Common myeloid progenitor, CD34-positive (primary cell): ENCODE data around the gene TMEM207.

ENCODE experiments used
- CTCF ChIA-PET: fragments of 350-600 bp; sonication (Branson Sonifier 250); formaldehyde crosslinking; loops from one replicate; lab custom pipeline; 2021; ENCODE audit warnings: antibody characterized with exemption; lab: Charles Lee
- POLR2A ChIA-PET: fragments of 350-600 bp; sonication (Branson Sonifier 250); formaldehyde crosslinking; loops from one replicate; lab custom pipeline; 2021; ENCODE audit warnings: antibody characterized with exemption; lab: Charles Lee
- DNase-seq, 3 donors: peaks; one replicate each; pipeline versions ENCODE4 v3.0.0 to v3.0.0-alpha.2; 2013
- H3K27ac ChIP-seq, 2 experiments: 1 replicate in 1 of 2; 2 replicates in 1 of 2; pipeline ENCODE4 v1.7.0; 2013; ENCODE audit warnings: inconsistent platforms in 2 of 2, low read length in 2 of 2, mild to moderate bottlenecking in 2 of 2, low read depth in 1 of 2, moderate library complexity in 1 of 2; ENCODE audit not compliant: severe bottlenecking in 2 of 2, insufficient read depth in 1 of 2, poor library complexity in 1 of 2
- H3K27me3 ChIP-seq, 5 experiments: replicated peaks in 2 of 5; 1 replicate in 3 of 5; 2 replicates in 2 of 5; pipeline versions ENCODE4 v1.6.1 to v1.7.0; 2013; ENCODE audit warnings: low read length in 4 of 5, mild to moderate bottlenecking in 2 of 5, moderate library complexity in 2 of 5, inconsistent platforms in 1 of 5; ENCODE audit not compliant: insufficient read depth in 5 of 5, control insufficient read depth in 4 of 5
- H3K36me3 ChIP-seq, 4 experiments: 1 replicate in 2 of 4; 2 replicates in 2 of 4; pipeline versions ENCODE4 v1.6.1 to v1.7.0; 2013; ENCODE audit warnings: low read length in 3 of 4, control low read depth in 1 of 4, mild to moderate bottlenecking in 1 of 4; ENCODE audit not compliant: control insufficient read depth in 4 of 4, insufficient read depth in 4 of 4
- H3K4me1 ChIP-seq, 4 experiments: 1 replicate in 3 of 4; 2 replicates in 1 of 4; pipeline versions ENCODE4 v1.6.1 to v1.7.1; 2013; ENCODE audit warnings: low read length in 3 of 4, mild to moderate bottlenecking in 3 of 4, control low read depth in 1 of 4, inconsistent platforms in 1 of 4, moderate library complexity in 1 of 4; ENCODE audit not compliant: control insufficient read depth in 4 of 4, insufficient read depth in 4 of 4; ENCODE audit errors: control extremely low read depth in 1 of 4
- H3K4me3 ChIP-seq, 7 experiments: 1 replicate in 4 of 7; 2 replicates in 3 of 7; pipeline versions ENCODE4 v1.5.1 to v1.7.0; 2013; ENCODE audit warnings: mild to moderate bottlenecking in 7 of 7, low read length in 6 of 7, moderate library complexity in 6 of 7, inconsistent platforms in 2 of 7, low read depth in 2 of 7, control low read depth in 1 of 7; ENCODE audit not compliant: insufficient read depth in 4 of 7, control insufficient read depth in 1 of 7; ENCODE audit errors: extremely low read depth in 1 of 7
- H3K9me3 ChIP-seq, 5 experiments: 1 replicate in 4 of 5; 2 replicates in 1 of 5; pipeline versions ENCODE4 v1.6.1 to v1.7.1; 2013; ENCODE audit warnings: low read length in 4 of 5, mild to moderate bottlenecking in 2 of 5, inconsistent platforms in 1 of 5, low read depth in 1 of 5, moderate library complexity in 1 of 5; ENCODE audit not compliant: control insufficient read depth in 4 of 5, insufficient read depth in 2 of 5; ENCODE audit errors: control extremely low read depth in 1 of 5
- WGBS: methylation state at CpG from one replicate; pipeline ENCODE4 v1.1.5; 2013; ENCODE audit not compliant: insufficient coverage; 5-methylcytosine and 5-hydroxymethylcytosine counted together

TMEM207 gene

GRCh38 chr3:190425833-190426232 is 23.9 kb downstream of the TMEM207 start:
- Histone ChIP-seq H3K36me3 (no peaks in the 10 kb centered on the region), H3K4me3 (no peak overlapping the region), H3K9me3 (no peaks in the 10 kb centered on the region), H3K27ac (no peak overlapping the region), H3K4me1 (no peaks in the 10 kb centered on the region), H3K27me3 (peaks cover 0 to 27% (median 4%) of the 10 kb centered on the region in 5 experiments)
- CTCF ChIA-PET: interaction anchor here (0.7 to 4.2 kb wide), 11 partner anchors 12 to 464 kb away, joined by 3 to 30 read pairs (median 5); partner anchors contain the start of gene CLDN1
- DNase-seq: no peak
- POLR2A ChIA-PET: interaction anchor here (0.7 kb wide), 1 partner anchor 105 kb away, joined by 3 read pairs; no protein-coding TSS in a partner anchor
- WGBS: no CpG with 5 or more reads among the region's 1 CpG

- DNase-seq: peak; percentile 64 to 78 (median 76)
- Histone ChIP-seq H3K4me3 (no peak overlapping the region), H3K9me3 (no peaks in the 10 kb centered on the region), H3K27me3 (peaks cover 0 to 26% (median 4%) of the 10 kb centered on the region in 5 experiments), H3K36me3 (no peaks in the 10 kb centered on the region), H3K4me1 (no peaks in the 10 kb centered on the region), H3K27ac (no peak overlapping the region)
- CTCF ChIA-PET: interaction anchor here (0.5 to 4.2 kb wide), 16 partner anchors 10 to 466 kb away, joined by 3 to 30 read pairs (median 3); partner anchors contain the start of gene CLDN1
- POLR2A ChIA-PET: interaction anchor here (0.7 kb wide), 1 partner anchor 194 kb away, joined by 3 read pairs; no protein-coding TSS in a partner anchor
- WGBS: no CpG with 5 or more reads among the region's 16 CpGs
Observed at GRCh38 chr3:190424478-190425439, 24.9 kb downstream of the TMEM207 start.

GRCh38 chr3:190424108-190424477 is 25.6 kb downstream of the TMEM207 start:
- Histone ChIP-seq H3K9me3 (no peaks in the 10 kb centered on the region), H3K4me1 (no peaks in the 10 kb centered on the region), H3K27ac (no peak overlapping the region), H3K27me3 (peaks cover 0 to 20% (median 4%) of the 10 kb centered on the region in 5 experiments), H3K4me3 (no peak overlapping the region), H3K36me3 (no peaks in the 10 kb centered on the region)
- WGBS: no CpG with 5 or more reads among the region's 2 CpGs
- ChIA-PET POLR2A (interaction anchor here (0.7 kb wide), 1 partner anchor 194 kb away, joined by 3 read pairs; no protein-coding TSS in a partner anchor), CTCF (interaction anchor here (0.7 to 4.2 kb wide), 11 partner anchors 10 to 463 kb away, joined by 3 to 30 read pairs (median 3); partner anchors contain the start of gene CLDN1)
- no peak for DNase-seq

GRCh38 chr3:190414297-190414696 is 35.4 kb downstream of the TMEM207 start:
- H3K4me3 ChIP-seq: no peak overlapping the region
- H3K27me3 ChIP-seq: no peaks in the 10 kb centered on the region
- no peak overlapping the region for H3K27ac ChIP-seq
- ChIA-PET CTCF (interaction anchor here (0.9 to 2.3 kb wide), 4 partner anchors 9 to 30 kb away, joined by 3 to 8 read pairs (median 4); no protein-coding TSS in a partner anchor), POLR2A (no interaction called here)
- peaks cover 0 to 13% (median 5%) of the 10 kb centered on the region in 5 experiments for H3K9me3 ChIP-seq
- no peak for DNase-seq
- H3K4me1 ChIP-seq: no peaks in the 10 kb centered on the region
- H3K36me3 ChIP-seq: no peaks in the 10 kb centered on the region
- 100% methylated on average over 3 of the region's 3 CpGs for WGBS

GRCh38 chr3:190404715-190405114 is 45.0 kb downstream of the TMEM207 start:
- Histone ChIP-seq H3K27ac (no peak overlapping the region), H3K27me3 (no peaks in the 10 kb centered on the region), H3K36me3 (no peaks in the 10 kb centered on the region), H3K4me3 (no peak overlapping the region), H3K4me1 (peaks cover 0 to 10% (median 2%) of the 10 kb centered on the region in 4 experiments), H3K9me3 (no peaks in the 10 kb centered on the region)
- POLR2A ChIA-PET: no interaction called here
- 96% methylated on average over 7 of the region's 8 CpGs for WGBS
- CTCF ChIA-PET: interaction anchor here (1.0 to 1.1 kb wide), 2 partner anchors 19 to 40 kb away, joined by 3 read pairs; no protein-coding TSS in a partner anchor
- no peak for DNase-seq

GRCh38 chr3:190401963-190402362 is 47.7 kb downstream of the TMEM207 start:
- Histone ChIP-seq H3K27me3 (peaks cover 0 to 6% (median 0%) of the 10 kb centered on the region in 5 experiments), H3K4me3 (no peak overlapping the region), H3K9me3 (no peaks in the 10 kb centered on the region), H3K4me1 (peaks cover 0 to 10% (median 2%) of the 10 kb centered on the region in 4 experiments), H3K36me3 (no peaks in the 10 kb centered on the region), H3K27ac (no peak overlapping the region)
- CTCF ChIA-PET: interaction anchor here (1.4 kb wide), 1 partner anchor 12 kb away, joined by 3 read pairs; no protein-coding TSS in a partner anchor
- POLR2A ChIA-PET: interaction anchor here (0.6 kb wide), 1 partner anchor 1428 kb away, joined by 3 read pairs; no protein-coding TSS in a partner anchor
- DNase-seq: peak; percentile 9 to 73 (median 63)
- 10% methylated on average over 2 of the region's 4 CpGs for WGBS
